Hepatic stellate cell (primary cell): ENCODE measurements around the gene ENPP6.
"Not testable (repeated sequence)": the region's sequence is repeated elsewhere in the genome, so short reads cannot be mapped to it uniquely, and the experiment has no call there.

Experiments
- DNase-seq: peaks from one replicate; pipeline ENCODE4 v3.0.0; 2011; ENCODE audit warnings: low spot score

Gene ENPP6

GRCh38 chr4:184235526-184235925 lies 17.9 kb upstream of the ENPP6 start:
- no peak for DNase-seq

- DNase-seq: no peak
These were observed 16.5 kb upstream of the ENPP6 start for GRCh38 chr4:184234155-184234554.

GRCh38 chr4:184232975-184233374 lies 15.3 kb upstream of the ENPP6 start:
- no peak for DNase-seq

- DNase-seq: no peak
These were observed 14.5 kb upstream of the ENPP6 start for GRCh38 chr4:184232202-184232601.

- DNase-seq: no peak
These were observed 13.9 kb upstream of the ENPP6 start for GRCh38 chr4:184231573-184231972.

- DNase-seq: no peak
These were observed 10.5 kb upstream of the ENPP6 start for GRCh38 chr4:184228056-184228705.

GRCh38 chr4:184216515-184216914 lies 1.2 kb downstream of the ENPP6 start:
- no peak for DNase-seq

GRCh38 chr4:184215709-184216328 lies 1.9 kb downstream of the ENPP6 start:
- DNase-seq: no peak

- DNase-seq: no peak
These were observed 2.7 kb downstream of the ENPP6 start for GRCh38 chr4:184214931-184215330.

GRCh38 chr4:184207734-184208607 lies 9.7 kb downstream of the ENPP6 start:
- not testable (repeated sequence) for DNase-seq

- no peak for DNase-seq
These were observed 12.4 kb downstream of the ENPP6 start for GRCh38 chr4:184205243-184205642.

- no peak for DNase-seq
These were observed 14.4 kb downstream of the ENPP6 start for GRCh38 chr4:184203300-184203699.

GRCh38 chr4:184201179-184201578 lies 16.5 kb downstream of the ENPP6 start:
- DNase-seq: no peak

GRCh38 chr4:184200296-184200695 lies 17.4 kb downstream of the ENPP6 start:
- DNase-seq: no peak

GRCh38 chr4:184199780-184200179 lies 17.9 kb downstream of the ENPP6 start:
- no peak for DNase-seq

- no peak for DNase-seq
These were observed 19.5 kb downstream of the ENPP6 start for GRCh38 chr4:184198190-184198589.

GRCh38 chr4:184197536-184198082 lies 20.1 kb downstream of the ENPP6 start:
- DNase-seq: no peak

- DNase-seq: no peak
These were observed 20.8 kb downstream of the ENPP6 start for GRCh38 chr4:184196730-184197385.

- no peak for DNase-seq
These were observed 23.8 kb downstream of the ENPP6 start for GRCh38 chr4:184193556-184194525.

- no peak for DNase-seq
These were observed 24.7 kb downstream of the ENPP6 start for GRCh38 chr4:184192933-184193332.

GRCh38 chr4:184191267-184191666 lies 26.4 kb downstream of the ENPP6 start:
- no peak for DNase-seq
